H9 (cell line): ENCODE measurements around the gene LRP10. TPM values are rescaled to one million over a fixed set of nuclear protein-coding genes. Genes with fewer than 3 reads are reported as not detected.

ENCODE experiments used
- DNase-seq: peaks from one replicate; pipeline ENCODE4 v3.0.0-alpha.2; 2017
- H2AFZ ChIP-seq: one replicate; pipeline ENCODE4 v1.6.1; 2013; ENCODE audit warnings: mild to moderate bottlenecking, low read length, control low read depth, moderate library complexity
- H2AK5ac ChIP-seq: 2 replicates; pipeline ENCODE4 v1.6.1; 2013; ENCODE audit warnings: low read length, control low read depth, mixed read lengths; ENCODE audit not compliant: insufficient read length
- H2BK120ac ChIP-seq: one replicate; pipeline ENCODE4 v1.6.1; 2013; ENCODE audit warnings: low read depth, mild to moderate bottlenecking, low read length, control low read depth, inconsistent platforms; ENCODE audit not compliant: poor library complexity, severe bottlenecking
- H2BK12ac ChIP-seq: 2 replicates; pipeline ENCODE4 v1.6.1; 2013; ENCODE audit warnings: low read length, control low read depth, mixed read lengths, low read depth; ENCODE audit not compliant: insufficient read length
- H2BK15ac ChIP-seq: 2 replicates; pipeline ENCODE4 v1.6.1; 2013; ENCODE audit warnings: low read depth, low read length, control low read depth
- H2BK20ac ChIP-seq: one replicate; pipeline ENCODE4 v1.6.1; 2013; ENCODE audit warnings: low read depth, mild to moderate bottlenecking, low read length, control low read depth, inconsistent platforms; ENCODE audit not compliant: poor library complexity, severe bottlenecking
- H2BK5ac ChIP-seq: 2 replicates; pipeline ENCODE4 v1.6.1; 2013; ENCODE audit warnings: low read length, control low read depth, mixed read lengths; ENCODE audit not compliant: insufficient read length
- H3K14ac ChIP-seq: 2 replicates; pipeline ENCODE4 v1.6.1; 2013; ENCODE audit warnings: low read length, control low read depth; ENCODE audit not compliant: insufficient read depth
- H3K18ac ChIP-seq: 2 replicates; pipeline ENCODE4 v1.6.1; 2013; ENCODE audit warnings: low read depth, mild to moderate bottlenecking, mixed read lengths, low read length, control low read depth; ENCODE audit not compliant: insufficient read length
- H3K23ac ChIP-seq: 2 replicates; pipeline ENCODE4 v1.6.1; 2013; ENCODE audit warnings: low read length, control low read depth, mixed read lengths, low read depth; ENCODE audit not compliant: insufficient read length
- H3K23me2 ChIP-seq: 2 replicates; pipeline ENCODE4 v1.6.1; 2013; ENCODE audit warnings: low read depth, mild to moderate bottlenecking, mixed read lengths, low read length, control low read depth; ENCODE audit not compliant: insufficient read length, poor library complexity, severe bottlenecking
- H3K27ac ChIP-seq: 2 replicates; pipeline ENCODE4 v1.5.1; 2013; ENCODE audit warnings: low read length, control low read depth, mixed read lengths, low read depth; ENCODE audit not compliant: insufficient read length
- H3K27me3 ChIP-seq: 2 replicates; pipeline ENCODE4 v1.6.1; 2013; ENCODE audit warnings: low read length, control low read depth, inconsistent platforms; ENCODE audit not compliant: insufficient read depth
- H3K4ac ChIP-seq: 2 replicates; pipeline ENCODE4 v1.6.1; 2013; ENCODE audit warnings: low read depth, mild to moderate bottlenecking, control low read depth, inconsistent platforms, low read length, moderate library complexity
- H3K4me1 ChIP-seq: 2 replicates; pipeline ENCODE4 v1.6.1; 2013; ENCODE audit warnings: low read length, control low read depth, inconsistent platforms; ENCODE audit not compliant: insufficient read depth
- H3K4me2 ChIP-seq: 2 replicates; pipeline ENCODE4 v1.6.1; 2013; ENCODE audit warnings: low read length, control low read depth, mixed read lengths; ENCODE audit not compliant: insufficient read length, insufficient read depth
- H3K56ac ChIP-seq: 2 replicates; pipeline ENCODE4 v1.6.1; 2013; ENCODE audit warnings: low read depth, mild to moderate bottlenecking, mixed read lengths, low read length, control low read depth; ENCODE audit not compliant: insufficient read length
- H3K79me1 ChIP-seq: 2 replicates; pipeline ENCODE4 v1.6.1; 2013; ENCODE audit warnings: low read depth, mild to moderate bottlenecking, moderate library complexity, low read length, control low read depth, inconsistent platforms; ENCODE audit not compliant: insufficient read depth, poor library complexity, severe bottlenecking
- H3K79me2 ChIP-seq: 2 replicates; pipeline ENCODE4 v1.6.1; 2013; ENCODE audit warnings: low read length, control low read depth, inconsistent platforms; ENCODE audit not compliant: insufficient read depth
- H3K9ac ChIP-seq: 2 replicates; pipeline ENCODE4 v1.6.1; 2013; ENCODE audit warnings: low read length, control low read depth, mixed read lengths; ENCODE audit not compliant: insufficient read length; ENCODE audit errors: extremely low read depth
- H3K9me3 ChIP-seq: one replicate; pipeline ENCODE4 v1.6.1; 2013; ENCODE audit warnings: low read depth, low read length, inconsistent platforms; ENCODE audit not compliant: control insufficient read depth
- H3T11ph ChIP-seq: one replicate; pipeline ENCODE4 v1.6.1; 2013; ENCODE audit warnings: mild to moderate bottlenecking, low read length, control low read depth, inconsistent platforms
- H4K20me1 ChIP-seq: one replicate; pipeline ENCODE4 v1.6.1; 2013; ENCODE audit not compliant: control insufficient read depth, insufficient read length, insufficient read depth
- H4K5ac ChIP-seq: 2 replicates; pipeline ENCODE4 v1.6.1; 2013; ENCODE audit warnings: low read depth, mild to moderate bottlenecking, mixed read lengths, low read length, control low read depth; ENCODE audit not compliant: insufficient read length
- H4K8ac ChIP-seq: replicated peaks from 2 replicates; pipeline ENCODE4 v1.6.1; 2013; ENCODE audit warnings: low read length, control low read depth, mixed read lengths, low read depth; ENCODE audit not compliant: insufficient read length
- H4K91ac ChIP-seq: 2 replicates; pipeline ENCODE4 v1.6.1; 2013; ENCODE audit warnings: low read depth, mild to moderate bottlenecking, moderate library complexity, mixed read lengths, low read length, control low read depth; ENCODE audit not compliant: insufficient read length
- H3K27ac Mint-ChIP-seq, 3 experiments: 2 replicates in 2 of 3; 3 replicates in 1 of 3; pipeline ENCODE4 v1.8.0; 2020 to 2021; ENCODE audit warnings: mixed read lengths in 3 of 3, mild to moderate bottlenecking in 1 of 3, moderate library complexity in 1 of 3
- H3K27me3 Mint-ChIP-seq: 2 replicates; pipeline ENCODE4 v1.8.0; 2021; ENCODE audit warnings: low read depth, mild to moderate bottlenecking, moderate library complexity, mixed read lengths
- H3K36me3 Mint-ChIP-seq, 3 experiments: 2 replicates in 2 of 3; 3 replicates in 1 of 3; pipeline ENCODE4 v1.8.0; 2020 to 2021; ENCODE audit warnings: low read depth in 3 of 3, mixed read lengths in 3 of 3; ENCODE audit not compliant: insufficient read depth in 1 of 3
- H3K4me1 Mint-ChIP-seq, 2 experiments: 2 replicates each; pipeline ENCODE4 v1.8.0; 2020; ENCODE audit warnings: mixed read lengths in 2 of 2
- H3K4me3 Mint-ChIP-seq, 2 experiments: 2 replicates in 1 of 2; 3 replicates in 1 of 2; pipeline ENCODE4 v1.8.0; 2020 to 2021; ENCODE audit warnings: mild to moderate bottlenecking in 2 of 2, mixed read lengths in 2 of 2, moderate library complexity in 1 of 2
- H3K9me3 Mint-ChIP-seq, 2 experiments: 2 replicates in 1 of 2; 3 replicates in 1 of 2; pipeline ENCODE4 v1.8.0; 2020; ENCODE audit warnings: mild to moderate bottlenecking in 2 of 2, mixed read lengths in 2 of 2, moderate library complexity in 1 of 2
- CTCF ChIP-seq: fragments of 200-600 bp; sonication (generic); conservative IDR thresholded peaks from 3 replicates; pipeline ENCODE4 v1.8.0; 2021; ENCODE audit warnings: antibody characterized with exemption, mild to moderate bottlenecking
- WGBS: extraction: QIAGEN DNeasy Blood & Tissue Kit; methylation state at CpG from one replicate; pipeline ENCODE4 v1.1.7; 2013; ENCODE audit warnings: missing lambda C conversion rate, low lambda C conversion rate, mixed read lengths; ENCODE audit not compliant: insufficient read length; ENCODE audit errors: extremely low coverage; 5-methylcytosine and 5-hydroxymethylcytosine counted together
- long read RNA-seq: library from polyadenylated mRNA; unstranded; transcript quantifications from one replicate; pipeline ENCODE4 v2.0.0, GENCODE V29; 2020
- total RNA-seq: library from RNA; stranded (reverse); gene quantifications from 2 replicates; pipeline ENCODE4 v1.2.1, GENCODE V29; 2021

LRP10 gene, protein sequence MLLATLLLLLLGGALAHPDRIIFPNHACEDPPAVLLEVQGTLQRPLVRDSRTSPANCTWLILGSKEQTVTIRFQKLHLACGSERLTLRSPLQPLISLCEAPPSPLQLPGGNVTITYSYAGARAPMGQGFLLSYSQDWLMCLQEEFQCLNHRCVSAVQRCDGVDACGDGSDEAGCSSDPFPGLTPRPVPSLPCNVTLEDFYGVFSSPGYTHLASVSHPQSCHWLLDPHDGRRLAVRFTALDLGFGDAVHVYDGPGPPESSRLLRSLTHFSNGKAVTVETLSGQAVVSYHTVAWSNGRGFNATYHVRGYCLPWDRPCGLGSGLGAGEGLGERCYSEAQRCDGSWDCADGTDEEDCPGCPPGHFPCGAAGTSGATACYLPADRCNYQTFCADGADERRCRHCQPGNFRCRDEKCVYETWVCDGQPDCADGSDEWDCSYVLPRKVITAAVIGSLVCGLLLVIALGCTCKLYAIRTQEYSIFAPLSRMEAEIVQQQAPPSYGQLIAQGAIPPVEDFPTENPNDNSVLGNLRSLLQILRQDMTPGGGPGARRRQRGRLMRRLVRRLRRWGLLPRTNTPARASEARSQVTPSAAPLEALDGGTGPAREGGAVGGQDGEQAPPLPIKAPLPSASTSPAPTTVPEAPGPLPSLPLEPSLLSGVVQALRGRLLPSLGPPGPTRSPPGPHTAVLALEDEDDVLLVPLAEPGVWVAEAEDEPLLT
- 12.7 and 13.3 TPM in 2 replicates for total RNA-seq
- long read RNA-seq, full-length matches to known transcripts = 3 of 9 reads
- long read RNA-seq, partial matches to known transcripts = 3 of 9 reads
- long read RNA-seq, other reads (novel, unspliced or antisense) = 3 of 9 reads

GRCh38 chr14:22871224-22872032 lies at the start of gene LRP10:
TSS of gene LRP10 (plus strand) at chr14:22871740. CDS start at chr14:22872304, 564 bp downstream.
- H3K18ac ChIP-seq = no peak within 1 kb of the TSS
- no peaks in the 10 kb centered on the region for H3K23me2 ChIP-seq
- peak within 1 kb of the TSS; percentile 71 for H3K27ac ChIP-seq
- no peaks in the 10 kb centered on the region for H3K9me3 Mint-ChIP-seq
- H3K4me1 Mint-ChIP-seq = peaks cover 14 to 17% of the 10 kb centered on the region in 2 experiments
- no peak within 1 kb of the TSS for H2BK20ac ChIP-seq
- no peak for TF ChIP-seq CTCF
- no peak within 1 kb of the TSS for H2AK5ac ChIP-seq
- no peak within 1 kb of the TSS for H3K23ac ChIP-seq
- no peaks in the 10 kb centered on the region for H3K27me3 ChIP-seq
- H3K4me1 ChIP-seq = peaks cover 4% of the 10 kb centered on the region; the same call in 1 of the 2 replicates
- H3K36me3 Mint-ChIP-seq = peaks cover 0 to 11% (median 5%) of the 10 kb centered on the region in 3 experiments
- H4K8ac ChIP-seq = no peak within 1 kb of the TSS
- H3K79me1 ChIP-seq = no peaks in the 10 kb centered on the region
- peak within 1 kb of the TSS; percentile 71 for H3K4me2 ChIP-seq
- peak within 1 kb of the TSS; percentile 77 to 92 for H3K4me3 Mint-ChIP-seq
- H3K27me3 Mint-ChIP-seq = no peaks in the 10 kb centered on the region
- H2BK5ac ChIP-seq = no peak within 1 kb of the TSS
- no peak within 1 kb of the TSS for H3K4ac ChIP-seq
- peak within 1 kb of the TSS; percentile 96 to 97 (median 97); a peak in 6 of 7 replicates for H3K27ac Mint-ChIP-seq
- no peak within 1 kb of the TSS for H4K91ac ChIP-seq
- H3K9ac ChIP-seq = peak within 1 kb of the TSS; percentile 51
- H3K79me2 ChIP-seq = no peaks in the 10 kb centered on the region
- no peak within 1 kb of the TSS for H3T11ph ChIP-seq
- H2BK12ac ChIP-seq = no peak within 1 kb of the TSS
- WGBS = no CpG with 5 or more reads among the region's 50 CpGs
- DNase-seq = peak; percentile 97
- no peak within 1 kb of the TSS for H4K5ac ChIP-seq
- H3K14ac ChIP-seq = no peak within 1 kb of the TSS; the same call in 1 of the 2 replicates
- H2AFZ ChIP-seq = no peak within 1 kb of the TSS
- no peaks in the 10 kb centered on the region for H3K9me3 ChIP-seq
- H2BK15ac ChIP-seq = no peak within 1 kb of the TSS
- no peak within 1 kb of the TSS for H3K56ac ChIP-seq
- no peaks in the 10 kb centered on the region for H4K20me1 ChIP-seq
- no peak within 1 kb of the TSS for H2BK120ac ChIP-seq
